Measurements from ENCODE around the gene MTG1.

MTG1 gene

DNA sequence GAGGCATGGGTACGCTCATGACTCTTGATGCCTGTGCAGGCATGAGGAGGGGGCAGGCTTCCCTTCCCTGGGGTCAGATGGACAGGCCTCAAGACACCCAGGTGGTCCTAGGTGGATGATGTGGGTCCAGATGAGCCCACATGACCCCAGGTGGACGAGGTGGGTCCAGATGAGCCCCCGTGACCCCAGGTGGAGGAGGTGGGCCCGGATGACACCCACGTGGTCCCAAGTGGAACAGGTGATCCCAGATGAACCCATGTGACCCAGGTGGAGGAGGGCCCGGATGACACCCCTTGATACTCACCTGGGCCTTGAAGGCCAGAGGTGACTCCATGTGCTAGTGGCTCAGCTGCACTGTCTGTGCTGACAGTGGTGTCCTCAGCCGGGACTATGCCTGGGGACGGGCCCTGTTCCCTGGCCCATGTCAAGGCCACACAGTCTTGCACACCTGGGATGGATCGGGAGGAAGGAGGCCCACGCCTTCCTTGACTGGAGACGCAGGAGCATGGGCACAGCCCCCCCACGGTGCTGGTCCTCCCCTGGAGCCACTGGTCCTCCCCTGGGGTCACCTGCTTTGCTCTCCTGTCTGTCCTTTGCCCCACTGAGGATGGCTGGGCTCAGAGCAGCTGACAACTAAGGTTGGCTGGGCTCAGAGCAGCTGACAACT, 43.5 kb upstream of the MTG1 start:
- no peak overlapping the region for H3K4me3 ChIP-seq (ENCODE audit: low read depth, low read length)
- TF ChIP-seq, protein P1, sequence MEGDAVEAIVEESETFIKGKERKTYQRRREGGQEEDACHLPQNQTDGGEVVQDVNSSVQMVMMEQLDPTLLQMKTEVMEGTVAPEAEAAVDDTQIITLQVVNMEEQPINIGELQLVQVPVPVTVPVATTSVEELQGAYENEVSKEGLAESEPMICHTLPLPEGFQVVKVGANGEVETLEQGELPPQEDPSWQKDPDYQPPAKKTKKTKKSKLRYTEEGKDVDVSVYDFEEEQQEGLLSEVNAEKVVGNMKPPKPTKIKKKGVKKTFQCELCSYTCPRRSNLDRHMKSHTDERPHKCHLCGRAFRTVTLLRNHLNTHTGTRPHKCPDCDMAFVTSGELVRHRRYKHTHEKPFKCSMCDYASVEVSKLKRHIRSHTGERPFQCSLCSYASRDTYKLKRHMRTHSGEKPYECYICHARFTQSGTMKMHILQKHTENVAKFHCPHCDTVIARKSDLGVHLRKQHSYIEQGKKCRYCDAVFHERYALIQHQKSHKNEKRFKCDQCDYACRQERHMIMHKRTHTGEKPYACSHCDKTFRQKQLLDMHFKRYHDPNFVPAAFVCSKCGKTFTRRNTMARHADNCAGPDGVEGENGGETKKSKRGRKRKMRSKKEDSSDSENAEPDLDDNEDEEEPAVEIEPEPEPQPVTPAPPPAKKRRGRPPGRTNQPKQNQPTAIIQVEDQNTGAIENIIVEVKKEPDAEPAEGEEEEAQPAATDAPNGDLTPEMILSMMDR (IDR thresholded peaks at IDR 0.05; ENCODE audit: borderline replicate concordance, insufficient read depth, low read depth, low read length) = no peak

DNA sequence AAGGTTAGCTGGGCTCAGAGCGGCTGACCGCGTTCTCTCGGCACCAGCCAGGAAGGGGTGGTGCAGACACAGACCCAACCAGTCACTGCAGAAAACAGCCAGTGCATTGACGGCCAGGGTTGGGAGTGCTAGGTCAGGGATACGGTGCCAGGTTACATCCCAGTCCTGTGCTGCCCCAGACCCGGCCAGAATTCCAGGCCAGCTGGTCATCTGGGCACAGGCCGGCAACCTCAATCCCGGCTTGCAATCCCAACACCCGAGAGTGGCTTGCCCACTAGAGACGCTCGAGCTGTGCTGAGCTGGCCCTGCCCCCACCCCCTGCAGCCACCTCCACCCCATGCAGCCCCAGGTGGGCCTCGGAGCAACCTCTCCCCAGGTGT, 43.0 kb upstream of the MTG1 start:
- TF ChIP-seq, protein P1 (IDR thresholded peaks at IDR 0.05; ENCODE audit: borderline replicate concordance, insufficient read depth, low read depth, low read length) = no peak
- no peak overlapping the region for H3K4me3 ChIP-seq (ENCODE audit: low read depth, low read length)

DNA sequence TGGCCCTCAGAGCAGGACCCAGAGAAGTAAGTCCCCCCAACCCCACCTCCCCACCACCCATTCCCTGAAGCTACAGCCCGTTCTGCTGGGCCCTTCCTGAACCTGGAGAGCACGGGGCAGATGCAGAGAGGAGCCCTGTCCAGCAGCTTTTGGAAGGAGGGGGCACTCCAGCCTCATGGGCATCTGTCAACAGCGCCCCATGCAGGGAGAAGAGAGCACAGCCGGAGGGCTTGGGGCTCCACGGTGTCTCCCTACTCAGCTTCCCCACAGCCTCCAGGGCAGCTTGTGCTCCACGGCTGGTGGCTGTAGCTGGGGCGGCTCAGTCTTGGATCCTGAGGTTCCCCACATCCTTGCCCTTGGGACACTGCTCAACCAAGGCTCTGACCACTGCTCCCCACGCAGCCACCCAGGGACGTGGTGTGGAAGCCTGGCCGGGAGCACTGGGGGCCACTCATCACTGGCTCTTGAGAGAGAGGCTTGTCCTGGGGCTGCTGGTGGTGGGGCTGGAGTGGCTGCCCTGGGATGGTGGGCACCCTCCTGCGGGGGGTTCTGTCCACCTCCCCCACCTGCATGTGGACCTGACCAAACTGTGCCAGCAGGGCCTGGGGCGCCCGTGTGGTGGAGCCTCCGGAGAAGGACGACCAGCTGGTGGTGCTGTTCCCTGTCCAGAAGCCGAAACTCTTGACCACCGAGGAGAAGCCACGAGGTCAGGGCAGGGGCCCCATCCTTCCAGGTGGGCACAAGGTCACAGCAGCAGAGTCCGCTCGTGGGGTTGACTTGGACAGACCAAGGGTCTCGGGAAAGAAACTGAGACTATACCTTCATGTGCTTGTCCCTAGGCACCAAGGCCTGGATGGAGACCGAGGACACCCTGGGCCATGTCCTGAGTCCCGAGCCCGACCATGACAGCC, 42.3 kb upstream of the MTG1 start:
- TF ChIP-seq, protein P1 (IDR thresholded peaks at IDR 0.05; ENCODE audit: borderline replicate concordance, insufficient read depth, low read depth, low read length) = no peak

DNA sequence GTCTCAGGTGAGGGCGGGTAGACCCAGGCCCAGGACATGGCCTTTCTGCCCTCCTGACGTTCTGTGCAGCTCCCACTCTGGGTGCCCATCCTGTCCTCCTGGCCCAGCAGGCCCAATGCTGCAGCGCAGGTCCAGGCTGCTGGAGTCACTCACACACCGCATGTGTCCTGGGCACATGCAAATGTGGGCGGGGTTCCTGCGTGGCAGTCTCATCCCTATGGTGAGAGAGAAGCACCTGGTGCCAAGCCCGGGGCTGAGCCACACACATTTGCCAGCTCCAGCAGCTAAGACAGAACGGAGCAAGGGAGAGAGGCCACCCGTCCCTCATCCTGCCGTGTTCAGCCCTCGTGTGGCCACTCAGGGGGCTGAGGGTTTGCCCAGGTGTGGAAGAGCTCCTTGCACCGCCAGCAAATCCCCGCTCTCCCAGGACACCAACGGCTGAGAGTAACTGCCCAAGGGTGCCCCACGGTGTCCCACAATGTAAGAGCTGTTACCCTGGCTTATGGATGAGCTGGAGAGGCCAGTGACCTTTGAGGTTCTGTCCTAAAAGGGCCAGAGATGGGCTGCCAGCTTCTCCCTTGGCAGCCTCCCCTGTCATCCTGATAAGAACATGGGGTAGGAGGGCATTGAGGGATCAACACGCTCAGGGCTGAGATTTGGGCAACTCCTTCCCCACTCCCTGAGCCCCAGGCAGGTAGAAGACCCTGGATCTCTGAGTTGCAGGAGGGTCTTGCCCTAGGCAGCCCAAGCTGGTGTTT, 40.6 kb upstream of the MTG1 start:
- TF ChIP-seq, protein P1 (IDR thresholded peaks at IDR 0.05; ENCODE audit: borderline replicate concordance, insufficient read depth, low read depth, low read length) = no peak
- H3K4me3 ChIP-seq (ENCODE audit: low read depth, low read length) = no peak overlapping the region

More for the DNA sequence above, 42.3 kb upstream of the MTG1 start:
- H3K4me3 ChIP-seq (ENCODE audit: low read depth, low read length) = no peak overlapping the region

DNA sequence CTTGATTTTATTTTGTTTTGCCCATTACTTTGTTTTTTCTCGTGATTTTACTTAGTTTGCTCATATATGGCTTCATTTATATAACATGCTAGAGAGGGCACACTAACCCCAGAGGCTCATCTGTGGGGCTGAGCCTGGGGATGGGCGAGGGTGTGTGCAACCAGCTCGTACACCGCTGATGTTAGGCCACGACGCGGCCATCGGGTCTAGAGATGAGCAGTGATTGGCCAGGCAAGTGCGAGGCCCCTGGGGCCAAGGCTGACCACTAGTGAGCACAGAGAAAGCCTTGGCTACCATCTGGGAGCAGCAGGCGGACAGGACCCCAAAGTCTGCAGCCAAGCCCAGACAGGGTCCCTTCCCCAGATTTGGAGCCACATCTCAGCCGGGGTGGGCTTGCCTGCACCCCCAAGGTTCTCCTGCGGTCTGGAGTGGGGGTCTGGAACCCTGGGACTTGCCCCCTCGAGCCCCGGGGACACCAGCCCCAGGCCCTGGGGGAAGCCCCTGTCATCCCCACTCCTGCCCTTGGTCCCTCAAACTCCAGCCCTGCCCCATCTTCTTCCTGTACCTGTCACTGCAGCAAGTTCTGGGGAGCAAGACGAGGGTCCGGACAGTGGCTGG, 39.9 kb upstream of the MTG1 start:
- TF ChIP-seq, protein P1 (IDR thresholded peaks at IDR 0.05; ENCODE audit: borderline replicate concordance, insufficient read depth, low read depth, low read length) = no peak
- no peak overlapping the region for H3K4me3 ChIP-seq (ENCODE audit: low read depth, low read length)

DNA sequence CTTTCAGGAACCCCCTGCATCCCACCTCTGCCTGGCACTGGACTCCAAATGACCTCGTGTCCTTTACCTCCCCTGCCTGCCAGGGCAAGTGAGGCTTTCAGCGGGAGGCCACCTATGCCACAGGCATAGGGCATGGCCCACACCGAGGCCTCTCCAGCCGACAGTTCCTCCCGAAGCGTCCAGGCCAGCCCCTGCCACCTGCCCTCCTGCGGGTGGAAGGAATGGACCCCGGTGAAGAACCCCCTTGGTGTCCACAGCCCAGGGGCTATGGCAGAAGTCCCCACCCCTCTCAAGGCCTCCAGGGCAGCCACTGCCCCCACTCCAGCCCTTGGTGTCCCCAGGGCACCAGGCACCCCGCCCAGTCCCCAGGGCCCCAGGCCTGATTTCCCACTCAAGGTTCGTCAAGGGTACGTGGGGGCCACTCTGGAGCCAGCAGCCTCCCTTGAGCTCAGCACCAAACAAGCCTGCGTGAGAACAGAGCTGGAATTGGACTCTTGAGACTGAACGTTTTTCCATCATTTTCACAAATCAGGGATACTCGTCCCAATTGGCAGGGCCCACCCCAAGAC, 39.2 kb upstream of the MTG1 start:
- H3K4me3 ChIP-seq (ENCODE audit: low read depth, low read length) = no peak overlapping the region
- TF ChIP-seq, protein P1 (IDR thresholded peaks at IDR 0.05; ENCODE audit: borderline replicate concordance, insufficient read depth, low read depth, low read length) = no peak
